AG09309 (cell line): ENCODE measurements around the gene CTNNA1.
A peak's percentile ranks its signal among the peaks of the same experiment; 100 is the strongest.
"Not testable (repeated sequence)": the region's sequence is repeated elsewhere in the genome, so short reads cannot be mapped to it uniquely, and the experiment has no call there.

ENCODE experiments used
- DNase-seq: peaks from one replicate; pipeline ENCODE4 v3.0.0-alpha.2; 2010; ENCODE audit warnings: low read depth
- H3K4me3 ChIP-seq: 2 replicates; pipeline ENCODE4 v1.5.1; 2011; ENCODE audit warnings: mild to moderate bottlenecking, low read depth, low read length, moderate library complexity; ENCODE audit not compliant: control insufficient read depth
- TF ChIP-seq, protein P1 (sequence below): IDR thresholded peaks from 2 replicates; pipeline ENCODE4 v1.5.1; 2011; ENCODE audit warnings: mild to moderate bottlenecking, low read depth, low read length, inconsistent platforms; ENCODE audit not compliant: insufficient read depth, control insufficient read depth; ENCODE audit errors: missing control alignments

Gene CTNNA1, protein sequence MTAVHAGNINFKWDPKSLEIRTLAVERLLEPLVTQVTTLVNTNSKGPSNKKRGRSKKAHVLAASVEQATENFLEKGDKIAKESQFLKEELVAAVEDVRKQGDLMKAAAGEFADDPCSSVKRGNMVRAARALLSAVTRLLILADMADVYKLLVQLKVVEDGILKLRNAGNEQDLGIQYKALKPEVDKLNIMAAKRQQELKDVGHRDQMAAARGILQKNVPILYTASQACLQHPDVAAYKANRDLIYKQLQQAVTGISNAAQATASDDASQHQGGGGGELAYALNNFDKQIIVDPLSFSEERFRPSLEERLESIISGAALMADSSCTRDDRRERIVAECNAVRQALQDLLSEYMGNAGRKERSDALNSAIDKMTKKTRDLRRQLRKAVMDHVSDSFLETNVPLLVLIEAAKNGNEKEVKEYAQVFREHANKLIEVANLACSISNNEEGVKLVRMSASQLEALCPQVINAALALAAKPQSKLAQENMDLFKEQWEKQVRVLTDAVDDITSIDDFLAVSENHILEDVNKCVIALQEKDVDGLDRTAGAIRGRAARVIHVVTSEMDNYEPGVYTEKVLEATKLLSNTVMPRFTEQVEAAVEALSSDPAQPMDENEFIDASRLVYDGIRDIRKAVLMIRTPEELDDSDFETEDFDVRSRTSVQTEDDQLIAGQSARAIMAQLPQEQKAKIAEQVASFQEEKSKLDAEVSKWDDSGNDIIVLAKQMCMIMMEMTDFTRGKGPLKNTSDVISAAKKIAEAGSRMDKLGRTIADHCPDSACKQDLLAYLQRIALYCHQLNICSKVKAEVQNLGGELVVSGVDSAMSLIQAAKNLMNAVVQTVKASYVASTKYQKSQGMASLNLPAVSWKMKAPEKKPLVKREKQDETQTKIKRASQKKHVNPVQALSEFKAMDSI

DNA sequence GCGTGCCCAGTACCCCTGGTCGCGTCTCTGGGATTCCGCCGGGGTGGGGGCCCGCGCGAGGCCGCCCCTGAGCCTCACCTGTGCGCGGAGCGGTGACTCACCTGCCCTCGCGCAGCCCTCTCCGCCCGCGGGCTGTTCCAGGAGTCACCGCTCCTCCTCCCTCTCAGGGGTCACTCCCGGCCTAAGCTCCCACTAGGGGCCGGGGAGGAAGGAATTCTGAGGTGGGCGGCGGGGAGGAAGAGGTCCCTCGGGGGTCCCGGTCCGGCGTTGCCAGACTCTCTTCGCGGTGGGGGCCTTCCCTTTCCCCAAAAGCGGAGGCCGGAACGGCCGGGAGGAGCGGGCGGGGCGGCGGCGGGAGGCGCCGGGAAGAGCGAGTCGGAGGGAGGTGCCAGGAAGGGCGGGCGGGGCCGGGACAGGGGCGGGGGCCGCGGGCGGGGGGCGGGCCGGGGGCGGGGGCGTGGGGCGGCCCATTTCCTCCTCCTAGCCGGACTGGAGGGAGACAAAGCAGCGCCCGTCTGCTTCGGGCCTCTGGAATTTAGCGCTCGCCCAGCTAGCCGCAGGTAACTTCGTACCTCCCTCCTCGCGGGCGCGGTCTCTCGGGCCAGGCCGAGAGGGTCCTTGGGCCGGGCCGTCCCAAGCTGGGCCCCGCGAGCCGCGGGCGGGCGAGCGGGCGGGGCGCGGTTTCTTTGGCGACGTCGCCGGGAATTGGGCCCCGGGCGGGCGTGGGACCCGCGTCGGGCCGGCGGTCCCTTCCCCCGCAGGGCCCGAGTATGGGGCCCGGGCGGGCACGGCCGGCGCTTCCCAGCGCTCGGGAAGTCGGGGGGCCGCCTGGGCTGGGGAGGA is at the start of gene CTNNA1:
CTNNA1 (plus strand) TSS at position 475 of the 843 bp plus-strand sequence. CDS start 28,500 bp downstream, outside the sequence.
- no peak for DNase-seq
- TF ChIP-seq, protein P1, sequence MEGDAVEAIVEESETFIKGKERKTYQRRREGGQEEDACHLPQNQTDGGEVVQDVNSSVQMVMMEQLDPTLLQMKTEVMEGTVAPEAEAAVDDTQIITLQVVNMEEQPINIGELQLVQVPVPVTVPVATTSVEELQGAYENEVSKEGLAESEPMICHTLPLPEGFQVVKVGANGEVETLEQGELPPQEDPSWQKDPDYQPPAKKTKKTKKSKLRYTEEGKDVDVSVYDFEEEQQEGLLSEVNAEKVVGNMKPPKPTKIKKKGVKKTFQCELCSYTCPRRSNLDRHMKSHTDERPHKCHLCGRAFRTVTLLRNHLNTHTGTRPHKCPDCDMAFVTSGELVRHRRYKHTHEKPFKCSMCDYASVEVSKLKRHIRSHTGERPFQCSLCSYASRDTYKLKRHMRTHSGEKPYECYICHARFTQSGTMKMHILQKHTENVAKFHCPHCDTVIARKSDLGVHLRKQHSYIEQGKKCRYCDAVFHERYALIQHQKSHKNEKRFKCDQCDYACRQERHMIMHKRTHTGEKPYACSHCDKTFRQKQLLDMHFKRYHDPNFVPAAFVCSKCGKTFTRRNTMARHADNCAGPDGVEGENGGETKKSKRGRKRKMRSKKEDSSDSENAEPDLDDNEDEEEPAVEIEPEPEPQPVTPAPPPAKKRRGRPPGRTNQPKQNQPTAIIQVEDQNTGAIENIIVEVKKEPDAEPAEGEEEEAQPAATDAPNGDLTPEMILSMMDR: no peak
- H3K4me3 ChIP-seq: peak within 1 kb of the TSS; percentile 95

DNA sequence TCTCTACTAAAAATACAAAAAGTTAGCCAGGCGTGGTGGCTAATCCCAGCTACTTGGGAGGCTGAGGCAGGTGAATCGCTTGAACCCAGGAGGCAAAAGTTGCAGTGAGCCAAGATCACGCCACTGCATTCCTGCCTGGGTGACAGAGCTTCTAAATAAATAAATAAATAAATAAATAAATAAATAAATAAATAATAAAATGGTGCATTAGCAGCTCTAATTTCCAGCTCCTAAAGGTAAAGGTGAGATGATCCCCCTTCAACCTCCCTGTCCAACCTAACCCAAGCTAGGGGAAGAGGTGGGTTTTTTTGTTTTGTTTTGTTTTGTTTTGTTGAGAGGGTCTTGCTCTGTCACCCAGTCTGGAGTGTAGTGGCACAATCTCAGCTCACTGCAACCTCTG is 49.4 kb upstream of the CTNNA1 start:
- DNase-seq, H3K4me3 ChIP-seq: not testable (repeated sequence)

DNA sequence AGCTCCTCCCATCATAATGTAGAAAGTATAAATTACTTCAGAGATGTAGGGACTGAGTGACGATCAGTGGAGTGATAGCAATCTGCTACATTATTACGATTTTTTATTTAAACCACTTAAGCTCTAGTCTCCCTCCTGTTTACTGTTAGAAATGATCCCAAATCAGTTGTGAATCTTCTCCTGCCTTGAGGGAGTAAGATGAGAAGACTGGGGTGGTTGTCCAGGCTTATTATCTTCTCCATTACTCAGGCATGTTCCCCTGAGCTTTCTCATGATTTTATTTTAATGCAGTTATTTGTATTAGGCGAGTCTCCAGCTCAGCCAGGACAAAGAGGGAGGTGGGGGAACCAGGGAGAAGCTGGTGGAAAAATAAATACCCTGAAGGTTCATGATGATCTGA is 48.2 kb upstream of the CTNNA1 start:
- no peak for DNase-seq
- no peak overlapping the region for H3K4me3 ChIP-seq
- TF ChIP-seq, protein P1: no peak

DNA sequence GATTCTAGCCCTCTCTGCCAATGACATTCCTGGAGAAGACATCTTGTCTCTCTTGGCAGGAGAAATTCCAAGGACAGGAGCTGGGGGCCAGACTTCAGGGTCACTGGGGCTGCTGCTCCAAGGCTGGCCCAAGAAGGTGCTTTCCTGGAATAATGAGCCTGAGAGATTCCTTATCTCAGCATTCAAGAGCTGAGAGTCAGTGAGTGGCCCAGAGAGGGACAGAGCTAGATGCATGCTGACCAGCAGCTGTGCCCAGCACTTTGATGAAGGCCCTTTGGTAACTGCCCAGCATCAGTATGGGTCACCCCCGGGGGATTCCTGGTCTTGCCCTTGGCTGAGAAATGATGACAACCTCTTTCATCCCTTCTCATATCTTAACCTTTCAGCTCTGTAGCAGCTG is 47.7 kb upstream of the CTNNA1 start:
- TF ChIP-seq, protein P1: no peak
- no peak overlapping the region for H3K4me3 ChIP-seq
- DNase-seq: no peak

DNA sequence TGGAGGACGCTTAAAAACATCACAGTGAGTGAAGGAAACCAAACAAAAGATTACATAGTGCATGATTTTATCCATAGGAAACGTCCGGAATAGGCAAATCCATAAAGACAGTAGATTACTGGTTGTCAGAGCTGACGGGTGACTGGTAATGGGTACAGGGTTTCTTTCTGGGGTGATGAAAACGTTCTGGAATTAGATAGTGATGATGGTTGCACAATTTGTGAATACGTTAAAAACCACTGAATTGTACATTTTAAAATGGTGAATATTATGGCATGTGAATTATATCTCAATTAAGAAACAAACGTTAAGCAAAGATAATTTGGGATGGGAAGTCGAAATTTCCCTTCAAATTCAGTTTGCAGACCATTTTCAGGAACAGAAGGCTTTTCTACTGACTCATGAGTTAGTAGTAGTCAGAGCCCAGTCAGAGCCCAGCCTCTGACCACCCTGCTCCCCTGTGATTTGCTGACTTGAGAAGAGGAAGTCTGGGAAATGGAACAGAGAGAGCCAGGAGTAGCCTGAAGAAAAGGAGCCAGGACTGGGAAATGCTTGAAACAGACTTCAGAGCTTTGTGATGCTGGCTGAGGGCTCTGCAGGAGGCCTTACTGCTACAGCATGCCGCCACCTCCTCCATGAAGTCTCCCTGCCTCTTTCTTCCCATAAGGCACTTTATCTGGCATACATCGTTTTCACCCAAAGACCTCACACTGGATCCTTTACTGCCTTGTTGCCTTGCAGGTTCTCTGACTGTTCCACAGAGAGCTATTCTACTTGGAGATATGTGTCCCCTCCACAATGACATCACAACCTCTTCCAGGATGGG is 46.4 kb upstream of the CTNNA1 start:
- no peak overlapping the region for H3K4me3 ChIP-seq
- peak; percentile 59 for DNase-seq
- TF ChIP-seq, protein P1: no peak

DNA sequence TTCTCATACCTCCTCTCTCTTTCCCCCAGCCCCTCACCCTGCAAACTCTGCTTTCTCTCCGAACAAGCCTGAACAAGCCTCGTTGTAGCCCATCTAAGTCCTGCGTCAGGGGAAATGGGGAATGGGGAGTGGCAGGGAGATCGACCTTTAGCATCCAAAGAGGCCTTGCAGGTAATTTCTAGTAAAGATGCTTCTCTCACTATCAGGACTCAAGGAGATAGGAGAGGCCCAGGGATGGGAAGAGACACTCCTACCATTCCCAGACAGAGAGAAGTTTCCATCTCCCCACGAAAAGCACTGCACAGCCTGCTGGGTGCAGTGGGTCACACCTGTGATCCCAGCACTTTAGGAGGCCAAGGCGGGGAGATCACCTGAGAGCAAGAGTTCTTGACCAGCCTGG is 44.4 kb upstream of the CTNNA1 start:
- no peak for DNase-seq
- TF ChIP-seq, protein P1: no peak
- no peak overlapping the region for H3K4me3 ChIP-seq
